Fibroblast of mammary gland (primary cell): ENCODE data around the gene CERK.

Experiments
- DNase-seq: peaks from one replicate; pipeline ENCODE4 v3.0.0-alpha.2; 2010; ENCODE audit warnings: low read depth
- H3K4me3 ChIP-seq: 2 replicates; pipeline ENCODE4 v1.5.1; 2011; ENCODE audit warnings: low read depth, mild to moderate bottlenecking, low read length, moderate library complexity; ENCODE audit not compliant: control insufficient read depth
- CTCF ChIP-seq: conservative IDR thresholded peaks from 2 replicates; pipeline ENCODE4 v1.5.1; 2011; ENCODE audit warnings: low read depth, low read length, inconsistent platforms; ENCODE audit not compliant: control insufficient read depth, insufficient read depth

The CERK gene

DNA sequence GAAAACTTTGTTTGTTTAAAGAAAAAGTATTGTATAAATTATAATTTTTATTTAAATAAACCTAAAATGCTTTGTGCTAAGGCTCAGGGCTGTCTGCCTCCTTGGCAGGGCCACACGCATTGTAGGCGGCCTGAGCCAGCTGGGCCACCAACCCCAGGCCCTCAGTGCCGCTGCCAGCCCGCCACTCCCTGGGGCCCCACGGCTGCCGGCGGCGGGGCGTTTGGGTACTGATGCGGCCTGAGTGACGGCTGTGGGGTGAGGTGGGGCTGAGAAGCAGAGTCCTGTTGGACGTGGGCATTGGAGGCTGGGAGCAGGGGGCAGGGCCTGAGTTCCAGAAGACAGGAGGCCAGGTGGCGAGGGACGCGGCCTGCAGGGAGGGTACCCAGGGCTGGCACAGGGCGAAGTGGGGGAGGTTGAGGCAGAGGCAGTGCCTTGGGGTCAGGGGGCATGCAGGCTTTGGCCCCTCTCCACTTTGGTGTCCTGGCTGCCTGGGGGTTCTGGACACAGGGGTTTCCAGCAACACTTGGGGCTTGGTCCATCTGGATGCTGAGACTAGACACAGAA lies 58.3 kb downstream of the CERK start:
- no peak for DNase-seq
- H3K4me3 ChIP-seq: no peak overlapping the region
- TF ChIP-seq CTCF: no peak

- no peak for TF ChIP-seq CTCF
- DNase-seq: peak; percentile 18
- H3K4me3 ChIP-seq: no peak overlapping the region
Observed at GRCh38 chr22:46678785-46679700, 59.0 kb downstream of the CERK start.

- TF ChIP-seq CTCF: no peak
- DNase-seq: no peak
- H3K4me3 ChIP-seq: no peak overlapping the region
Observed at GRCh38 chr22:46678003-46678657, 59.9 kb downstream of the CERK start.

DNA sequence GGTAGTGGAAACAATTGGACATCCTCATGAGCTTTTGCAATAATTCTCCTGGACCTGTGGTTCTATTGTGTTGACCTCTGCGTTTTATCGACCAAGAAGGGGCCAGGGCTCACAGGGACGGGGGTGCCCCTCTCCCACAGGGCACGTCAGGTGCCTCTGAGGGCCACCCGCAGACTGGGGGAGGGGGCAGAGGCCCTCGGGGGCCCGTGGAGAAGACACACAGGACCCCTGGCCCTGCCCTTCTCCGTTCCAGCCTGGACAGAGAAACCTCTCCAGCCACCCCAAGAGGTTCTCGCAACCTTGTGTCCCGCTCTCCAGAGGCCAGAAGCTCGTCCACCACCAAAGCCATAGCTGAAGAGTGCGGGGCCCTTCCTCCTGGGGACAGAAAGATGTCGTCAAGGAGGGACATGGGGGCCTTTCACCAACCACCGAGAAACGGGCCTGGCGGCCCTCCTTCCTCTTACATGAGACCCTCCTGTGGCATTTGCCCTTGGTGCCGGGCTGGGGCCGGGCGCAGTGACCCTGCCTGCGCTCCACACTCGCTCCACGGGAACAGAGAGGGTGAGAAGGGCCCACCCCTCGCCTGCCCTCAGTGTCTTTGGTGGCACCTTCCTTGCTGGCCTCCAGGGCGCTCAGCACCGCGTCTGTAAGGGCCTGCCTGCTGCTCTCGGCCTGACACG lies 60.6 kb downstream of the CERK start:
- DNase-seq: no peak
- H3K4me3 ChIP-seq: no peak overlapping the region
- no peak for TF ChIP-seq CTCF

DNA sequence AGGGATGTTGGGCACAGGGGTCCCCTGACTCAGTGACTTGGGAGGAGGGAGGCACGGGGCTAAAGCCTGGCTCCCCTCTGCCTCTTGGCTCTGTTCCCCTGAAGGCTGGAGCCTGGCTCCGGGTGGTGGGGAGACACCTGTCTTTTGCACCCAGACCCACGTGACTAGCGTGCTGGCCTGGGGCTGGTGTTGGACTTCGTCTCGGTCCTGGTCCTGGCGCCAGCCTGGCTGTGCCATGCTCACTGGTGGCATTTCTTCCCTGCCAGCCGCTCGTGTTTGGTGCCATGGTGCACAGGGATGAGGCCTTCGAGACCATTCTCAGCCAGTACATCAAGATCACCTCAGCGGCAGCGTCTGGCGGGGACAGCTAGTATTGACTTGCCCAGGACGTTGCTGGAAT lies 61.2 kb downstream of the CERK start:
- H3K4me3 ChIP-seq: no peak overlapping the region
- no peak for TF ChIP-seq CTCF
- no peak for DNase-seq

DNA sequence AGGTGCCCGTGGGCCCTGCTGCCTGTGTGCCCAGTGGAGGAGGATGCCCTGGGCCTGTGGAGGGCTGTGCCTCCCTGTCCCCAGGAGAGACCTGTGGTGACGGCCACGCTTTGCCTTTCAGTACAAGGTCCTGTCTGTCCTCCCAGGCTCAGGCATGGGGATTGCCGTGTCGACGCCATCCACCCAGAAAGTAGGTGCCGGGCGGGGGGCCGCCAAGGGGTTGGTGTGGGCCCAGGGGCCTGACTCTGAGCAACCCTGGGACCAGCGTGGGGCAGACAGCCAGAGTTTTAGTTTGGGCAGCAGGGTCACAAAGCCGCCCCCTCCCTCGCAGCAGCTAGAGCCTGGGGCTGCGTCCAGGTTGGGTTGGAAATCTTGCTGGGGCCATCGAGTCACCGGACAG lies 61.6 kb downstream of the CERK start:
- TF ChIP-seq CTCF: no peak
- H3K4me3 ChIP-seq: no peak overlapping the region
- DNase-seq: no peak
